ENCODE data around the gene ANKRD12. TPM values are rescaled to one million over a fixed set of nuclear protein-coding genes. Genes with fewer than 3 reads are reported as not detected.
A peak's percentile ranks its signal among the peaks of the same experiment; 100 is the strongest.
"Not testable (repeated sequence)": the region's sequence is repeated elsewhere in the genome, so short reads cannot be mapped to it uniquely, and the experiment has no call there.

Gene ANKRD12
- total RNA-seq, 4 donors from 2014 or later: 43.5 to 59.7 (median 52.7) TPM

DNA sequence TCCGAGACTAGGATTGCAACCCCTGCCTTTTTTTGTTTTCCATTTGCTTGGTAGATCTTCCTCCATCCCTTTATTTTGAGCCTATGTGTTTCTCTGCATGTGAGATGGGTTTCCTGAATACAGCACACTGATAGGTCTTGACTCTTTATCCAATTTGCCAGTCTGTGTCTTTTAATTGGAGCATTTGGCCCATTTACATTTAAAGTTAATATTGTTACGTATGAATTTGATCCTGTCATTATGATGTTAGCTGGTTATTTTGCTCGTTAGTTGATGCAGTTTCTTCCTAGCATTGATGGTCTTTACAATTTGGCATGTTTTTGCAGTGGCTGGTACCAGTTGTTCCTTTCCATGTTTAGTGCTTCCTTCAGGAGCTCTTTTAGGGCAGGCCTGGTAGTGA is 32.9 kb downstream of the ANKRD12 start:
- H3K27me3 ChIP-seq; H3K4me3 ChIP-seq; H3K27ac ChIP-seq; DNase-seq (ENCODE audit: low spot score in 2 of 2); H3K36me3 ChIP-seq; H3K9me3 ChIP-seq: not testable (repeated sequence)
- H3K4me1 ChIP-seq: peaks cover 0 to 17% (median 7%) of the 10 kb centered on the region in 4 donors
- 100% methylated on average over 3 of the region's 3 CpGs for WGBS, 2 donors

DNA sequence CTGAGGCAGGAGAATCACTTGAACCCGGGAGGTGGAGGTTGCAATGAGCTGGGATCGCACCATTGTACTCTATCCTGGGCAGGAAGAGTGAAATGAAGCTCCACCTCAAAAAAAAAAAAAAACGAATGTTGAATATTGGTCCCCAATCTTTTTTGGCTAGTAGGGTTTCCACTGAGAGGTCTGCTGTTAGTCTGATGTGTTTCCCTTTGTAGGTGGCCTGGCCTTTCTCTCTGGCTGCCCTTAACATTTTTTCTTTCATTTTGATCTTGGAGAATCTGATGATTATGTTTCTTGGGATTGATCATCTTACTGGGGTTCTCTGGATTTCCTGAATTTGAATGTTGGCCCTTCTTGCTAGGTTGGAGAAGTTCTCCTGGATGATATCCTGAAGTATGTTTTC is 35.3 kb downstream of the ANKRD12 start:
- WGBS, 2 donors: 80 to 90% methylated on average over 3 of the region's 3 CpGs
- peaks cover 0 to 34% (median 8%) of the 10 kb centered on the region in 4 donors for H3K4me1 ChIP-seq
- H3K9me3 ChIP-seq; DNase-seq (ENCODE audit: low spot score in 2 of 2); H3K27ac ChIP-seq; H3K4me3 ChIP-seq; H3K27me3 ChIP-seq; H3K36me3 ChIP-seq: not testable (repeated sequence)

DNA sequence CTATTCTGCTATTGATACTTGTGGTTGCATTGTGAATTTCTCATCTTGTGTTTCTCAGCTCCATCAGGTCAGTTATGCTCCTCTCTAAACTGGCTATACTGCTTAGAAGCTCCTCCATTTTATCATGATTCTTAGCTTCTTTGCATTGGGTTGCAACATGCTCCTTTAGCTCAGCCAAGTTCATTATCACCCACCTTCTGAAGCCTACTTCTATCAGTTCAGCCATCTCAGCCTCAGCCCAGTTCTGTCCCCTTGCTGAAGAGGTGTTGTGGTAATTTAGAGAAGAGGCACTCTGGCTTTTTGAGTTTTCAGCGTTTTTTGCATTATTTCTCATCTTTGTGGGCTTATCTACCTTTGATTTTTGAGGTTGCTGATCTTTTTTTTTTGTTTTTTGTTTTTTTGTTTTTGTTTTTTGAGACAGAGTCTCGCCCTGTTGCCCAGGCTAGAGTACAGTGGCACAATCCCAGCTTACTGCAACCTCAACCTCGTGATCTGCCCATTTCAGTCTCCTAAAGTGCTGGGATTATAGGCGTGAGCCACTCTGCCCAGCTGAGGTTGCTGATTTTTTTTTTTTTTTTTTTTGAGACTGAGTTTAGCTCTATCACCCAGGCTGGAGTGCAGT is 36.0 kb downstream of the ANKRD12 start:
- Histone ChIP-seq H3K36me3 (no peaks in the 10 kb centered on the region), H3K27me3 (no peaks in the 10 kb centered on the region), H3K9me3 (no peaks in the 10 kb centered on the region), H3K4me3 (no peak overlapping the region), H3K4me1 (peaks cover 0 to 41% (median 8%) of the 10 kb centered on the region in 4 donors), H3K27ac (no peak overlapping the region)
- DNase-seq (ENCODE audit: low spot score in 2 of 2): no peak
- 90 to 91% methylated on average over 4 of the region's 4 CpGs for WGBS, 2 donors
- no peak for TF ChIP-seq EP300 (IDR thresholded peaks at IDR 0.05)
- TF ChIP-seq POLR2A (IDR thresholded peaks at IDR 0.05): no peak
- TF ChIP-seq, protein P1, sequence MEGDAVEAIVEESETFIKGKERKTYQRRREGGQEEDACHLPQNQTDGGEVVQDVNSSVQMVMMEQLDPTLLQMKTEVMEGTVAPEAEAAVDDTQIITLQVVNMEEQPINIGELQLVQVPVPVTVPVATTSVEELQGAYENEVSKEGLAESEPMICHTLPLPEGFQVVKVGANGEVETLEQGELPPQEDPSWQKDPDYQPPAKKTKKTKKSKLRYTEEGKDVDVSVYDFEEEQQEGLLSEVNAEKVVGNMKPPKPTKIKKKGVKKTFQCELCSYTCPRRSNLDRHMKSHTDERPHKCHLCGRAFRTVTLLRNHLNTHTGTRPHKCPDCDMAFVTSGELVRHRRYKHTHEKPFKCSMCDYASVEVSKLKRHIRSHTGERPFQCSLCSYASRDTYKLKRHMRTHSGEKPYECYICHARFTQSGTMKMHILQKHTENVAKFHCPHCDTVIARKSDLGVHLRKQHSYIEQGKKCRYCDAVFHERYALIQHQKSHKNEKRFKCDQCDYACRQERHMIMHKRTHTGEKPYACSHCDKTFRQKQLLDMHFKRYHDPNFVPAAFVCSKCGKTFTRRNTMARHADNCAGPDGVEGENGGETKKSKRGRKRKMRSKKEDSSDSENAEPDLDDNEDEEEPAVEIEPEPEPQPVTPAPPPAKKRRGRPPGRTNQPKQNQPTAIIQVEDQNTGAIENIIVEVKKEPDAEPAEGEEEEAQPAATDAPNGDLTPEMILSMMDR (IDR thresholded peaks at IDR 0.05): no peak

DNA sequence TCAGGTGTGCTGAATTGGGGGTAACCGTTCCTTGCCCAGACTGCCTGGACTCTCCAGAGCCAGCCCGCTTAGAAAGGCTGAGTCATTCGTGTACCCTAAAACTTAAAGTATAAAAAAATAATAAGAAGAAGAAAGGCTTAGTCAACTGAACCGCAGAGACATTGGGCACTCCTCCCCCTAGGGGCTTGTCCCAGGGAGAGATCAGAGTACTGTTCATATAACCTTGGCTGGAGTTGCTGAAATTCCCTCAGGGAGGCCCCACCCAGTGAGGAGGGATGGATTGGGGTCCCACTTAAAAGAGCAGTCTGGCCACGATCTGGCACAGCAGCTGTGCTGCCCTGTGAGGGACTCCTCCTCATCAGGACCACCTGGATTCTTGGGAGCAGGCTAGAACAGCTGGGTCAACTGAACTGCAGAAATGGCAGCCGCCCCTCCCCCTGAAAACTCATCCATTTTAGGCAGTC is 37.2 kb downstream of the ANKRD12 start:
- Histone ChIP-seq H3K9me3 (no peaks in the 10 kb centered on the region), H3K36me3 (no peaks in the 10 kb centered on the region), H3K27ac (peak overlapping the region in 1 of 4 donors; percentile 32), H3K4me1 (peaks cover 0 to 47% (median 8%) of the 10 kb centered on the region in 4 donors), H3K27me3 (no peaks in the 10 kb centered on the region), H3K4me3 (no peak overlapping the region)
- DNase-seq (ENCODE audit: low spot score in 2 of 2): no peak
- WGBS, 2 donors: 78 to 81% methylated on average over 6 of the region's 6 CpGs
- TF ChIP-seq, protein P1 (IDR thresholded peaks at IDR 0.05): no peak
- TF ChIP-seq POLR2A (IDR thresholded peaks at IDR 0.05): no peak
- TF ChIP-seq EP300 (IDR thresholded peaks at IDR 0.05): no peak

DNA sequence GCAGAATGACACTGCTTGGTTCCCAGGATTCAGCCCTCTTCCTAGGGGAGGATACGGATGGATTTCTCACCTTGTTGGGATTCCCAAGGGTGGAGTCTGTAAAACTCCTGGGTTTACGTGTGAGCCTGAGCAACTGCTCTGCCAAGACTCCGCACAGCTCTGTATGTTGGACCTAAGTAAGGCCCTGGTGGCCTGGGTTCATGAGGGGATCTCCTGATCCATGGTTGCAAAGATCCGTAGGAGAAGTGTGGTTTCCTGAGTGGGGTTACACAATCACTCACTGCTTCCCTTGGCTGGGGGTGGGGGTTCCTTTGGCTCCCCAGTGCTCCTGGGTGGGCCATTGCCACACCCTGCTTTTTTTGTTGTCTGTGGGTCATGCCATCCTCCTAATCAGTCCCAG is 37.7 kb downstream of the ANKRD12 start:
- Histone ChIP-seq H3K27ac (no peak overlapping the region), H3K27me3 (no peaks in the 10 kb centered on the region), H3K4me3 (no peak overlapping the region), H3K9me3 (no peaks in the 10 kb centered on the region), H3K36me3 (no peaks in the 10 kb centered on the region), H3K4me1 (peaks cover 0 to 50% (median 8%) of the 10 kb centered on the region in 4 donors)
- no peak for TF ChIP-seq EP300 (IDR thresholded peaks at IDR 0.05)
- 85 to 88% methylated on average over 4 of the region's 4 CpGs for WGBS, 2 donors
- DNase-seq (ENCODE audit: low spot score in 2 of 2): no peak

DNA sequence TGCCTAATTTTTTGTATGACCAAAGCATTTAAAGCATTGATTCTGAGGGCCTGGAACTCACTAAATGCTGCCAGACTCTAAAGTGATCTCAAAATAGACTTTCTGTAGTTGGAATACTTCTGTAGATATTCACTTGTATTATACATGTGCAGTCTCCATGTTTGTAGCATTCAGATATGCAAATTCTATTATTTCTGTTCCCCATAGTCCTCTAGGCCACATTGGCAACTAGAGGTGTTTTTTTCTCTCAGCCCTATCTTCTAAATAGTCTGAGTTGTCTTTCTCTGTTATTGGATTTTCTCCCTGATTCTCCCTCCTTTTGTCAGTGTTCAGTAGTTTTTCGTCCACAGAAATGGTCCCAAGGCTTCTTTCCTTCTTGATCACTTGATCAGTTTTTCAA is 38.5 kb downstream of the ANKRD12 start:
- H3K27ac ChIP-seq: no peak overlapping the region
- no peaks in the 10 kb centered on the region for H3K9me3 ChIP-seq
- no peaks in the 10 kb centered on the region for H3K27me3 ChIP-seq
- H3K4me3 ChIP-seq: no peak overlapping the region
- H3K36me3 ChIP-seq: no peaks in the 10 kb centered on the region
- TF ChIP-seq EP300 (IDR thresholded peaks at IDR 0.05): no peak
- no peak for TF ChIP-seq POLR2A (IDR thresholded peaks at IDR 0.05)
- TF ChIP-seq, protein P1 (IDR thresholded peaks at IDR 0.05): no peak
- WGBS, 2 donors: 96 to 100% methylated on average over 1 of the region's 1 CpG
- no peak for DNase-seq (ENCODE audit: low spot score in 2 of 2)
- peaks cover 0 to 58% (median 8%) of the 10 kb centered on the region in 4 donors for H3K4me1 ChIP-seq

All from tibial nerve (tissue), 4 donors.